GM18907 (cell line): ENCODE results near the gene CEP164.

ENCODE experiments used
- ATAC-seq: cut with Tn5 transposase; IDR thresholded peaks from one replicate; pipeline ENCODE4 v1.9.1; 2021; ENCODE audit warnings: mild to moderate bottlenecking, moderate library complexity; ENCODE audit not compliant: unreplicated experiment

The CEP164 gene

DNA sequence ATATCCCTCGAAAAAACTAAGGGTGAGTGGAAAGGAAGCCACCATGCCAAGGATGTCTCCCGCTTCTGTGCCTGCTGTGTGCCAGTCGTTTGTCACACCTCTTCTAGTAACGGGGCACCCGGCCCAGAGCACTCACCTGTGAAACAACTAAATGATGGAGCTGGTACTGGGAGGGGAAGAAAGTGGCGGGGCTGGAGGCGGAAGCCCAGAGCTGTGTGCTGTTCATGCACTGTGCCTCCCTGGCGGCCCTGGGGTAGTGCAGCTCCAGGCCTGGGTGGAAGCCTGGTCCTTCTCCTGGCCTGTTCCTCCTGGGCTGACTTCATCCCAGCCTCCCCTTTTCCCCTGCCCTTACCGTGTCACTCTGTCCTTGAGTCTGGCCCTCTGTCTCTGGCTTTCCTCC, 130.2 kb downstream of the CEP164 start:
- ATAC-seq, result no peak

DNA sequence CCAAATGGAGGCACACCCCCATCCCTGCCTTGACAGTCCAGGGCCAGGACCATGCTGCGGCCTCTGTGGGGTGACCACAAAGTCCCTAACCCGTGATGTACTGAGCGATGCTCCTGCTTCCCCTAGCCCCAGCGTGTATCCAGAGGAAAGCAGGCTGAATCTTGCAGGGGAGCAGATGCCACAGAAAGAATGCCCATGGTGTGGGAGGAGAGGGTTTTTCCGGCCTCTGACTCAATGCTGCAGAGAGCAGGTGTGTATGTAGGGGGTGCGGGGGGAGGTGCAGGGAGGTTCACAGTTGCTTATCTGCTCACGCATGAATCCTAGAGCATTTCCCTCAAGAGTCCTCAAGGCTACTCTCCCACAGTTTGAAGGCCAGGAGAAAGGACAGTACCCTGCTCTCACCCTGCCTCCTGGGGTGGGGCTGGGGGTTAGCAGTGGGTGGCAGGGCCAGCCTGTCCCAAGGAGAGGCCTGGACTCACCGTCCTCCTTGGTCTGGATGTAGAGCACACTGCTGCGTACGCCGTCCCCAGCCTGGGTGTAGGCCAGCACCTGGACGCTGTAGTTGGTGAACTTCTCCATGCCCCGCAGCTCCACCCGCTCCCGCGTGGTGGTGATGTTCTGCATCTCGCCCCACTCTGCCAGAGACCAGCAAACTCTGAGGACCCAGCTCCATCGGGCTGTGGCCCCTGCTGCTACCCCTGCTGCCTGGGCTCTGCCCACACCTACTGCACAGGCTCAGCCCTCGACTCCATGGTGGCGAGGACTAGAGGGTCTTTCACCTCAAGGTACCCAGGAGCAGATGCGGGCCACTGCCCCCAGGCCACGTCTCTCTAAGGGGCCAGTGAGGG, 130.8 kb downstream of the CEP164 start:
- ATAC-seq, result no peak

DNA sequence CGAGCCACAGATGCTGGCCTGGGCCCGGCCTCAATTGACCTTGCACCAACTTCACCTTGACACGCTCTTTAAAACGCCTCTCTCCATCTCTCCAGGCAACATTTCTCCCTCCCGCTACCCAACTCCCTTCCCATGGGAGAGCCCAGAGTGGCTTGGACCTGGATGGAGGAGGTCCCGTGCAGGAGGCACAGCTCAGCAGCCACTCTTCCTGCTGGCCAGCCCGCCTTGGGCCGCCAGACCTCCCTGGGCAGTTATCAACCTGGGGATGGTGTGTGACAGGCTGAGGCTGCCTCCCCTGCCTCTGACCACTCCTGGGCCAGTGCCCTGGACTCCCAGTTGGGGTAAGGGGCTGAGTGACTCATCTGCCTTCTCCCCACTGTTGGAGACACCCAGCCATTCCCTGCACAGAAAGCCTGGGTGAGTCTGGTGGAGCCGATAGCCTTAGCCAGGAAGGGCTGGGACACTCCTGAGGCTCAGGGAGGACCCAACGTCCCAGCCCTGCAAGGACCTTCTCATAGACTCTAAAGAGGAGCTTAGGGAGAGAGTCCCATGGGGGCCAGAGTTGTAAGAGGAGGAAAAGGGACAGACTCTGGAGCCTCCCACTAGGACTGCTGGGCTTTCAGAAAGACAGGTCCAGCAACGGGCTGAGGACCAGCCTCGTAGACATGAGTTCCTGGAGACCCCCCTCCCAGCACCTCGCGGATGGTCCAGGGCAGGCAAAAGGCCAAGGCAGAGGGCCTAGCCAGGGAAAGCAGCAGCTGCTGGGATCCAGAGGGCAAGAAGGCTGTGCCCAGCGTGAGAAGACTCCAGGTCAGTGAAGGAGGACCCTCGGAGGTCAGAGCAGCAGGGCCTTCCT, 131.7 kb downstream of the CEP164 start:
- no peak for ATAC-seq

DNA sequence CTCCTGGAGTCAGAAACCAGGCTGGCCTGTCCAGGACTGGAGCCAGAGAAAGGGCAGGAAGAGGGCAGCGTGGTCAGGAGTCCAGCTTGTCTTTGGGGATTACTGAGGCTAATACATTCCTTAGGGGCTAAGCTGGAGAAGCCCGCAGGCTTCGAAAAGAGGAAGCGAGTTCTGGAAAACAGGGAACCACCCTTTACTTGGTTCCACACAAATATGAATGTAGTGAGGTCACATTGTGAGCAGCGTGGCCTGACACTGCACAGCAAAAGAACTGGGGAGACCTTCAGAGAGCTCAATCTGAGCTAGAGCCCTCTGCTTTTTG, 132.3 kb downstream of the CEP164 start:
- no peak for ATAC-seq

DNA sequence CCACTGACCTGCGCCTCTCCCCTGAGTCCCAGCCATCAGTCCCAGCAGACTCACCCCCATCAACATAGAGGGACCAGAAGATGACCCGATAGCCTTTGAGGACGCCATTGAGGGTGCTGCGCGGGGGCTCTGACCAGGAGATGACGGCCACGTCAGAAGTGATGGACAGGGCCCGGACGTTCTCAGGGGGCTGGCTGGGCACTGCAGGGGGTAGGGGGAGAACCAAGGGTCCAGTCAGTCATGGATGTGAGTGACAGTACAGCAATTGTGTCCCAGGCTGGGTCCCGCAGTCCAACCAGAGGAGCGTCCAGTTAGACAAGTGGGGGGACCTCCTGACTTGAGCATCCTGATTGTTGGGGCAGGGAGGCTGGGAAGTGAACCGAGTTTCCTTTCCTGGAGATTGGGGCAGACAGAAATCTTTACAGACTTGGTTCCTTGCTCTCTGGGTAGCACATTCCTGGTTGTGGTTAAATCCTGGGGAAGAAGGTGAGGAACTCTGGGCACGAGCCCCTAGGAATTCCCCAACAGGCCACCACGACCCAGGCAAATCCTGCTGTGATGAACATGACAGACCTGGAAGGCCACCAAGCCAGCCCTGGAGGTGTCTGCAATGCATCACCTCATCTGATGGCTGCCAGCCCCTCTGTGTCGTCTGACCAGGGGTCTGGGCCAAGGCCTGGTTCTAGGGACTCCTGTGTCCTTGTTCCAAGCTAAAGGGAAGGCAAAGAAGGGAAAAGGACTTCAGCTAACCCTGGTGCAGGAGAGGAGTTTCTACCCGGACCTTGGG, 133.9 kb downstream of the CEP164 start:
- no peak for ATAC-seq

DNA sequence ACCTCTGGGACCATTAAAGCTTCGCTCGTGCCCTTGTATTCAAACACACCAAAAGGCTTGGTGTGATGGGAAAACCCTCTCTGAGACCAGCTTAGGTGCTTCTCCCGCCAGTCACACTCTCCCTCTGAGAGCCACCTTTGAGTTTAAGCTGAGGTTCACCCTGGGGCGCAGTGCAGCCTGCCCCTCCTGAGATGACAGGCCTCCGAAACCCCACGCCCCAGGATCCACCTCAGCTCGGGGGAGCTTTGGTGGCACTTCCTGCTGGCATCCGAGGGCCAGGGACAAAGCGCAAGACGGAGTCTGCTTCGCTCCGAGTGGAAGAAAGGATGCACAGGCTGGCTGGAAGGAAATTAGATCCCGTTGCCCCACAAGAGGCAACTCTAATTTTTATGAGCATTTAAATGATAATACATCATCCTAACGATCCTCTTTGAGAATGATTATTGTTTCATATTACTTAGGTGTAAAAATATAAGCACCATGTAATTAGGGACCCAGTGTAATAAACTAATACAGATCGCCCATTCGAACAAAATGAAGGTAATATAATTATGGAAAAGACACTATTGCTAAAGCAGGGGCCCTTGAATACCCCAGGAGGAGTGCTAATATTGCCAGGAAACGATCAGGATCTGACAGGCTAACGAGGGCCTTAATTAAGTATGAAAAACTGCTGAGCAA, 134.7 kb downstream of the CEP164 start:
- no peak for ATAC-seq

DNA sequence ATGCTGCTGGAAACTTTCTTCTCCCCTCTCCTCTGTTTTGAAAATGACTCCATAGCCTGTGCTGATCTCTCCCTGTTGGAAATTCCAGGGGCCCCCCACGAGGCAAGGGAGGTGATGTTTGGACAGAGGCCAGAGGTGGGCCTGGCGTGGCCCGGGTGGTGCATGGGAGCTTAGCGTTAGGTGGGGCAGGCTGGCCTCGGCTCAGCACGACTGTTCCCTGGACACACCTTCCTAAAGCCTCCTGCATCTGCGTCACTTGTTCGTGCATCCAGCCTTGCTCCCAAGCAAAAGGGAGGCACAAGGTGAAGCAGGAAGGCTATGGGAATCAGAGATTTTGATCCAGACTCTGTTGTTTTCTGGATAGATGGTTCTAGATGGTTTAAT, 135.2 kb downstream of the CEP164 start:
- no peak for ATAC-seq
